HT1080 (cell line): ENCODE results near the gene ZNF217. TPM values are rescaled to one million over a fixed set of nuclear protein-coding genes. Genes with fewer than 3 reads are reported as not detected.
"Not testable (repeated sequence)": the region's sequence is repeated elsewhere in the genome, so short reads cannot be mapped to it uniquely, and the experiment has no call there.

Experiments
- DNase-seq: peaks from one replicate; pipeline ENCODE4 v3.0.0-alpha.2; 2015; ENCODE audit warnings: low read depth
- polyA plus RNA-seq, 2 experiments: library from polyadenylated mRNA; depleted of rRNA; stranded (reverse); fragments of >200 nt; gene quantifications; 2 replicates each; pipeline ENCODE4 v1.2.3, GENCODE V29; 2015
- total RNA-seq: library from RNA; depleted of rRNA; stranded (reverse); fragments of >200 nt; shearing (Covaris generic); gene quantifications from 2 replicates; pipeline ENCODE4 v1.2.3, GENCODE V29; 2014; rRNA removed

ZNF217 gene
- total RNA-seq: 11.7 and 15.8 TPM in 2 replicates
- 24.2 and 31.5 TPM in 2 replicates for polyA plus RNA-seq (2015; cell fraction: cytosol; rRNA removed)
- 69.5 and 71.3 TPM in 2 replicates for polyA plus RNA-seq (2015; cell fraction: nucleus; rRNA removed)

- peak; percentile 48 for DNase-seq
Measured at GRCh38 chr20:53593466-53594007, at the start of gene ZNF217. Gene ZNF217 (minus strand): TSS chr20:53593839. CDS start chr20:53582826, 11,013 bp downstream.

DNA sequence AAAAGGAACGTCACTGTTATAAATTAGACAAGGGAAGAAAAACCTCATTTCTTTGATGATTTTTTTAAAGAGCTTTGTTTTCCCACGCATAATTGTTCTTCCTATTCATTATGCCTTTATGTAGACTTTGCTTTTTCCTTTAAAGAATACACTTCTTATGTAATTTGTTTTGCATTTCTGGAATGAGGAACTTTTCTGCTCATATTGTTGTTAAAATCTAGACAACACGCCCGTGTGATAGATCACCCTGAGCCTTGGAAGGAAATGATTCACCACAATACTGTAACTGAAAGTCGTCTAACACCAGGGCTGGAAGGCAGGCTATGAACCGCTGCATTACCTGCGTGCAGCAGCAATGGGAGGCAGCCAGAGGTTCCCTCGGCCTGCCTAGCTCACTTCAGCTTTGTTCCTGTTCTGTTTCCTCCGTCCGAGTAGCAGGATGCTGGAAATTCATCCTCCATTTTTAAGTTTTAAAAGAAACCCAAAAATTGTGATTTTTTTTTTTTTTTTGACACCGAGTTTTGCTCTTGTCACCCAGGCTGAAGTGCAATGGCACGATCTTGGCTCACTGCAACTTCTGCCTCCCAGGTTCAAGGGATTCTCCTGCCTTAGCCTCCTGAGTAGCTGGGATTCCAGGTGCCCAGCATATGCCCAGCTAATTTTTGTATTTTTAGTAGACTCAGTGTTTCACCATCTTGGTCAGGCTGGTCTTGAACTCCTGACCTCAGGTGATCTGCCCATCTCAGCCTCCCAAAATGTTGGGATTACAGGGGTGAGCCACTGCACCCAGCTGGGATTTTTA, 49.6 kb upstream of the ZNF217 start:
- peak; percentile 87 for DNase-seq

DNA sequence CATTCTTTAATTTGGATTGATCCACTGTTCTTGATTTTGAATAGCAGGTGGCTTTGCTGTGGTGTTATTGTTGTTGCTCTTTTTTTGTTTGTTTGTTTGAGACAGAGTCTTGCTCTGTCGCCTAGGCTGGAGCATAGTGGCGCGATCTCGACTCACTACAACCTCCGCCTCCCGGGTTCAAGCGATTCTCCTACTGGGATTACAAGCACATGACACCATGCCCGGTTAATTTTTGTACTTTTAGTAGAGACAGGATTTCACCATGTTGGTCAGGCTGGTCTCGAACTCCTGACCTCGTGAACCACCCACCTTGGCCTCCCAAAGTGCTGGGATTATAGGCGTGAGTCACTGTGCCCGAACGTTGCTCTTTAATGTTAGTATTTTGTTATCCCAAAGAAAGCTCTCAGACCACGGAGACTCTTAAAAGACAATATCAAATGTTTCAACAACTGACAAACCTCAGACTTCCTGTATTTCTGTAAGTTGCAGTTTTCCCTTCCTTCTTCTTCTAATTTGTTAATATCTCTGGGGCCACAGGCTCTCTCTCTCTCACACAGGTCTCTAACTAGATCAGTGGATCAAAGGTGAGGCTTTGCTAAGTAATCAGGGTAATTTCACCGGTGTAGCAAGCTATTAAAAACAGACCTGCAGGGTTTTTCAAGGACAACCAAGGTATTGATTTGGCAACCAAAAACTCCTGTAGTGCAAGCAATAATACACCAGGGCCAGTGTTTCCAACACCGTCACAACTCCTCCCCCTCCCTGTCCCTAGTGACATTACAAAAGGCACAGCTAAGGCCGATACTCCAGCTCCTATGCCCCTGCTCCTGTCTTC, 48.8 kb upstream of the ZNF217 start:
- peak; percentile 85 for DNase-seq

- DNase-seq: no peak
Measured at GRCh38 chr20:53639647-53640440, 46.2 kb upstream of the ZNF217 start.

- no peak for DNase-seq
Measured at GRCh38 chr20:53639128-53639527, 45.5 kb upstream of the ZNF217 start.

DNA sequence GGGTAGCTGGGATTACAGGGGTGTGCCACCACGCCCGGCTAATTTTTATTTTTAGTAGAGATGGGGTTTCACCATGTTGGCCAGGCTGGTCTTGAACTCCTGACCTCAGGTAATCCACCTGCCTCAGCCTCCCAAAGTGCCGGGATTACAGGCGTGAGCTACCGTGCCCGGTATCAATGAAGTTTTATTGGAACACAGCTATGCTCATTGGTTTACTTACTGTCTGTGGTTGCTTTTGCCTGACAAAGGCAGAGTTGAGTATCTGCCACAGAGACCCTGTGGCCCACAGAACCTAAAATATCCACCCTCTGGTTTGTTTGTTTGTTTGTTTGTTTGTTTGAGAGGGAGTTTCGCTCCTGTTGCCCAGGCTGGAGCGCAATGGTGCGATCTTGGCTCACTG, 43.7 kb upstream of the ZNF217 start:
- DNase-seq: not testable (repeated sequence)

GRCh38 chr20:53636540-53637097, 43.0 kb upstream of the ZNF217 start:
- DNase-seq: no peak

GRCh38 chr20:53635221-53635620, 41.6 kb upstream of the ZNF217 start:
- DNase-seq: no peak

- DNase-seq: no peak
Measured at GRCh38 chr20:53631909-53632662, 38.4 kb upstream of the ZNF217 start.

- DNase-seq: no peak
Measured at GRCh38 chr20:53629436-53629835, 35.8 kb upstream of the ZNF217 start.

GRCh38 chr20:53628758-53629157, 35.1 kb upstream of the ZNF217 start:
- DNase-seq: not testable (repeated sequence)

- no peak for DNase-seq
Measured at GRCh38 chr20:53628076-53628475, 34.4 kb upstream of the ZNF217 start.

DNA sequence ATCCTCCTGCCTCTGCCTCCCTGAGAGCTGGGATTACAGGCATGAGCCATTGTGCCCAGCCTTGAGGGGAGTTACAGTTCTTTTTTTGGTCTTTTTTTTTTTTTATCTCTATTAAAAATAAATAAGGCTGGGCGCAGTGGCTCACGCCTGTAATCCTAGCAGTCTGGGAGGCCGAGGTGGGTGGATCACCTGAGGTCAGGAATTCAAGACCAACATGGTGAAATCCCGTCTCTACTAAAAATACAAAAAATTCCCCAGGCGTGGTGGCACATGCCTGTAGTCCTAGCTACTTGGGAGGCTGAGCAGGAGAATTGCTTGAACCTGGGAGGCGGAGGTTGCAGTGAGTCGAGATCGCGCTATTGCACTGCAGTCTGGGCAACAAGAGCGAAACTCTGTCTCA, 33.4 kb upstream of the ZNF217 start:
- not testable (repeated sequence) for DNase-seq

DNA sequence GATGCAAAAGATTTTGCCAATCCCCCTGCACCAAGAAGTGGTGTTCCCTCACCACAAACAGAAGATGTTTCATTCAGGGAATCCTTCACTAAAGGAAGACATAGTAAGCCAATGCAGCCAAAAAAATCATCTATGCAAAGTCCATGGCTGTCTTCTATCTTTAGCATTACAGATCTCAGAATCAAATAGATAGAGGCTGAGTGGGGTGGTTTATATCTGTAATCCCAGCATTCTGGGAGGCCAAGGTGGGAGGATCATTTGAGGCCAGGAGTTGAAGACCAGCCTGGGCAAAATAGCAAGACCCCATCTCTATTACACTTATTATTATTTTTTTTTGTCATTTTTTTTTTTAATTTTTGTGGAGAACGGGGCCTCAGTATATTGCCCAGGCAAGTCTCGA, 32.9 kb upstream of the ZNF217 start:
- no peak for DNase-seq

DNA sequence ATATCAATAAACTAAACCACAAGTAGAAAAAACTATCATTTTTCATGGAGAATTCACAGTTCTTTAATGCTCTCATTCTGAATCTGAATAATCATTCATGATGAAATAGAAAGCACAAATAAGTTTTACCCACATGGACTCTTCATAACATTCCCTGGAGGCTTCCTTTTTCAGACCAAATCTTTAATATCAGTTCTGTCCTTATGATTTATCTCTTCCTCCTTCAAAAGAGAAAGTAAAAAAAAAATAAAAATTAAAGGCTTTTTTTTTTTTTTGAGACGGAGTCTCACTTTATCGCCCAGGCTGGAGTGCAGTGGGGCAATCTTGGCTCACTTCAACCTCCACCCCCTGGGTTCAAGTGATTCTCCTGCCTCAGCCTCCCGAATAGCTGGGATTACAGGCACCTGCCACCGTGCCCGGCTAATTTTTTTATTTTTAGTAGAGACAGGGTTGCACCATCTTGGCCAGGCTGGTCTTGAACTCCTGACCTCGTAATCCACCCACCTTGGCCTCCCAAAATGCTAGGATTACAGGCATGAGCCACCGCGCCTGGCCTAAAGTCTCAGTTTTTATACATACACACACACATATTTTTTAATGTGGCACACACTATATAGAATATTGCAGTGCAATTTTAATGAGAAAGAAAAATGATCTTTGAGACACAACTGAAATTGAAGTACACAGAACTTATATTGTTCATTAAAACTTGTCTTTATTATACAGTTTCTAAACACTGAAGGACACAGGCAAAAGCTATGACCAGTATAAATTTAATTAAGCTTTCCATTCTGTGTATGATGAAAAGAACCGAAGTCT, 31.9 kb upstream of the ZNF217 start:
- DNase-seq: no peak

- DNase-seq: not testable (repeated sequence)
Measured at GRCh38 chr20:53624927-53625250, 31.2 kb upstream of the ZNF217 start.

DNA sequence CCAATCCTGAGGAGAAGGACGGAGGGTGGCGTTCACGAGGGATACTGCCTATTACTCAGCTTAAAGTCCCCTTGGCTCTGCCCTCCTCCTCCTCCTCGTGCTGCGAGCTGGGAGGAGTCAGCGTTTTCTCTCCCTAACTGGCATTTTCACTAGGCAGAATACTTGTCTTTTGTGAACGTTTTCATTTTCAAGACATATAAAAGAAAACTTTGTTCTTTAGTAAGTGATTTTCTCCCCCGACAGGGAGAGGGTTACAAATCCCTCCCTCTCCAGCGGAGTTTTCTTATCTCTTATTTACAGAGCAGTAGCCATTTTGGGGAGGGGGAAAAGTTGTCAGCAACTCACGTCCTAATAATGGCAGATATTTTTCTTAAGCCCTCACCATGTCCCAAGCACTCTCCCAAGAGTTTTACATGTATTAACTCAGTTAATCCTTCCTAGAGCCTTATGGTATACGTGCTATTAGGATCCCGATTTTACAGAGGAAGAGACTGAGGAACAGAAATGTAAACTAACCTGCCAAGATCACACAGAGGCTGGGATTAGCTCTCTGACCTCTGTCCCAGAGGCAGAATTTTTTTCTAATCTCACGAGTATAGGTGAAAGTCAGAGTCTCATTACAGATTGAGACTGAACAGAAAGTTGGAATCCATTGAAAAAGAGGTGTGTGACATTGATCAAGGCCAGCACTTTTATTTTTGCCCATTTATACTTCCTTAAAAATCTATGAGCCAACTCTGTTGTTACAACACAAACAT, 30.0 kb upstream of the ZNF217 start:
- peak; percentile 64 for DNase-seq

DNA sequence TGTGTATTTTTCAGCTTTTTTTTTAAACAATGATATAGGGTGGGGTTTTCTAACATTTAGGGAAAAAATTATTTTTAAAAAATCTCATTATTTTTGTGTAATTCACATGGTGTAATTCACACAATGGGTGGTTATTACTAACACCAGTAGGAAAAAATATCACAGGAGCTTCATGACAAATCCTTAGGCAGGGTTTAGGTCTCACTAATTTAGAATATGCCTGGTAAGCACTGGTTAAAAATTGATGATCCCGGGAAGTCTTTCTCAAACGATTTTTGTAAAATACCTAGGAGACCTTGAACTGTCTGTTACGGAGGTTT, 29.5 kb upstream of the ZNF217 start:
- DNase-seq: no peak
